Thoracic aorta (tissue), 2 donors: ENCODE results near the gene MFN2. TPM values are rescaled to one million over a fixed set of nuclear protein-coding genes. Genes with fewer than 3 reads are reported as not detected.

Experiments used
- ATAC-seq: fragments of 150-250 bp; one replicate; pipeline ENCODE4 v1.8.0; 2017; ENCODE audit warnings: low read depth; ENCODE audit not compliant: insufficient number of reproducible peaks, low FRiP score
- DNase-seq: peaks from one replicate; pipeline ENCODE4 v3.0.0-alpha.2; 2020; ENCODE audit warnings: low spot score
- H3K27ac ChIP-seq, 2 donors: fragments of 200-600 bp; sonication (generic); 1 replicate in 1 of 2; 2 replicates in 1 of 2; pipeline ENCODE4 v1.5.1; 2016; ENCODE audit warnings: mild to moderate bottlenecking in 2 of 2, moderate library complexity in 2 of 2
- H3K27me3 ChIP-seq: fragments of 200-600 bp; sonication (generic); replicated peaks from 2 replicates; pipeline ENCODE4 v1.6.0; 2016; ENCODE audit warnings: mild to moderate bottlenecking; ENCODE audit not compliant: insufficient read depth
- H3K36me3 ChIP-seq: fragments of 200-600 bp; sonication (generic); one replicate; pipeline ENCODE4 v1.5.1; 2016
- H3K4me1 ChIP-seq, 2 donors: fragments of 200-600 bp; sonication (generic); 1 replicate in 1 of 2; 2 replicates in 1 of 2; pipeline versions ENCODE4 v1.5.1 to v1.6.0; 2016; ENCODE audit warnings: low read depth in 2 of 2, mild to moderate bottlenecking in 1 of 2; ENCODE audit not compliant: control insufficient read depth in 1 of 2
- H3K4me3 ChIP-seq: fragments of 200-600 bp; sonication (generic); 2 replicates; pipeline ENCODE4 v1.5.1; 2016; ENCODE audit warnings: mild to moderate bottlenecking
- H3K9me3 ChIP-seq: fragments of 200-600 bp; sonication (generic); 2 replicates; pipeline ENCODE4 v1.5.1; 2016
- CTCF ChIP-seq: fragments of 200-600 bp; sonication (generic); IDR thresholded peaks from one replicate; pipeline ENCODE4 v1.5.1; 2019; ENCODE audit warnings: antibody characterized with exemption
- total RNA-seq, 2 donors: library from RNA; depleted of rRNA; stranded (reverse); fragments of >200 nt; gene quantifications; one replicate each; pipeline versions ENCODE4 v1.1.0 to v1.2.3, GENCODE V29; 2016

MFN2 gene
- total RNA-seq, 2 donors from 2014 or later, result 48.7 to 50.1 TPM

DNA sequence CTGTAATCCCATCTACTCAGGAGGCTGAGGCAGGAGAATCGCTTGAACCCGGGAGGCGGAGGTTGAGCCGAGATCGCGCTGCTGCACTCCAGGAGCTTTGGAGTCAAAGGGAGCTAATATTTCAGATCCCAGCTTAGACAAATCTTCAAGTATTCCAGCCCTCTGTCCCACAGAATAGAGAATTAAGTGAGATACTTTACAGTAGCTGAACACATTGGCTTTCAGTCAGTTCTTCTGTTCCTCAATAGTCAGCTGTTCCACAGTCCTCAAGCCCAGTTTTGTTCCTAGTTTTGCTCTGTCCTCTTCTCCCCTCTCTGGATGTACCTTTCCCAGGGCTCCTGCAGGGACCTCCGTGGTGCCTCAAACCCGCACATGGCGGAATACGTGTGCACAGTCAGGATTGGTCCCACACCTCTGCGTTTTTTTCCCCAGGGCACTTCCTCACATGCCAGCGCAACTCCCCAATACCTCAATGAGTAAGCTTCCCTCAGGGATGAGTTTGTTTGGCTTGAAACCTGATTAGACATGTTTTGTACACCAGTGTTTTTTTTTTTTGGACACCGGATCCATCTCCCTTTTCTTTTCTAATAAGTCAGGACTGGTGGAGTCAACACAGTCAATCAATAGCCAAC, 1.2 kb downstream of the MFN2 start:
- Histone ChIP-seq H3K27ac (peak overlapping the region in 1 of 2 donors; percentile 91), H3K36me3 (peaks cover 23% of the 10 kb centered on the region), H3K4me1 (peaks cover 11 to 25% of the 10 kb centered on the region in 2 donors), H3K27me3 (no peaks in the 10 kb centered on the region), H3K9me3 (no peaks in the 10 kb centered on the region), H3K4me3 (peak overlapping the region; percentile 98)
- no peak for TF ChIP-seq CTCF
- no peak for DNase-seq
- no peak for ATAC-seq

DNA sequence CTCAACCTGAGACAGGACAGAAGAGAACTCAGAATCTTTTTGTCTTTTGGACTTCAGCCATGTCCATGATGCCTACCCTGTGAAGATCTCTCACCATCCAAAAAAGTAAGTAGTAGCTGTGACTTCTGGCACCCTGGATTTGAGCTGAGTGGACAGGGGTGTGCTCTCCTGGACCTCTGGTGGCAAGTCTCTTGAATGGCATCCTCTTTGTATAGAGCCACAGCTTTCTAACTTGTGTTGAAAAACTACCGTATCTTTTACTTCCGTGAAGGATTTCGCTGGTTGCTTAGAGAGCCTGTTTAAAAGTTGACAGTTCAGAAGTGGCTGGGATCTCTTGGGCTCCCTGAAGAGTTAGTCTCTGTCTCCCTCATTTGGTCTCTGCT, 1.8 kb downstream of the MFN2 start:
- Histone ChIP-seq H3K27ac (no peak overlapping the region), H3K4me3 (no peak overlapping the region), H3K36me3 (peaks cover 23% of the 10 kb centered on the region), H3K4me1 (peaks cover 11 to 25% of the 10 kb centered on the region in 2 donors), H3K27me3 (no peaks in the 10 kb centered on the region), H3K9me3 (no peaks in the 10 kb centered on the region)
- TF ChIP-seq CTCF, result peak; percentile 22
- DNase-seq (no peak), ATAC-seq (no peak)

DNA sequence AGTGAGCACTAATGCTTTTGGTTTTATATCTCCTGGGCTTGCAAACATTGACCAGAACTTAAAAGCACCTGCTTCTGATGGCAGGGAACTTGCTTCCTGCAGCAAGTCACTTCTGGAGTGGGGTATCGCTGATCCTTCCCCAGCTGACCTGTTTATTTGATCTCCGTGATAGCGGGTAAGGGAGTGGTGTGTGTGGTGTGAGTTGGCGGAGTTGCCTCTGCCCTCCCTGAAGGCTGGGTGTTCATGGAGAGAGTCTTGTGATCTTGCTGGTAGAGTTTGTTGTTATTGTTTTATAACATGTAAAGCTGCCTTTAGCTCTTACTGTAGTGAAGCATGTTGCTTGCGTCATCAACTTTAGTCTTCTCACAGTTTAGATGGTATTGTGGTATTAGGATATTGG, 3.9 kb downstream of the MFN2 start:
- H3K9me3 ChIP-seq, result no peaks in the 10 kb centered on the region
- peaks cover 30% of the 10 kb centered on the region for H3K36me3 ChIP-seq
- peaks cover 11 to 21% of the 10 kb centered on the region in 2 donors for H3K4me1 ChIP-seq
- DNase-seq (no peak), ATAC-seq (no peak)
- no peak overlapping the region for H3K27ac ChIP-seq
- H3K27me3 ChIP-seq, result no peaks in the 10 kb centered on the region
- H3K4me3 ChIP-seq, result no peak overlapping the region
- TF ChIP-seq CTCF, result no peak

- peaks cover 35% of the 10 kb centered on the region for H3K36me3 ChIP-seq
- H3K27ac ChIP-seq, result no peak overlapping the region
- no peak overlapping the region for H3K4me3 ChIP-seq
- TF ChIP-seq CTCF, result no peak
- H3K4me1 ChIP-seq, result peaks cover 6 to 17% of the 10 kb centered on the region in 2 donors
- no peaks in the 10 kb centered on the region for H3K27me3 ChIP-seq
- no peaks in the 10 kb centered on the region for H3K9me3 ChIP-seq
- ATAC-seq (no peak), DNase-seq (no peak)
Measured at GRCh38 chr1:11984576-11984975, 4.3 kb downstream of the MFN2 start.

DNA sequence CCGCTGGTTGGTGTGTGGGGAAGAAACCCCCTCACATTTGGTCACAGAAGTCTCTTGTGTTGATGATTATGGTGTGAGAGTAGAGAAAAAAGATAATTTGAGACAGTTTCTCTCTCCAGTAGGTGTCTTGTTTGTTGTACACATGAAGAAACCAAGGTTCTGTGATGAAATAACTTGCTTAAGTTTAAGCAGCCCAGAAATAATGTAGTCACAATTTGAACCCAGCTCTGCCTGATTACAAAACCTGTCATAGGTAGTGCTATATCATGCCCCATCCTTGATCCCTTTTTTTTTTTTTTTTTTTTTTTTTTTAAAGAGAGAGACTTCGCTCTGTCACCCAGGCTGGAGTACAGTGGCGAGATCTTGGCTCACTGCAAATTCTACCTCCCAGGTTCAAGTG, 4.9 kb downstream of the MFN2 start:
- Histone ChIP-seq H3K36me3 (peaks cover 41% of the 10 kb centered on the region), H3K4me3 (no peak overlapping the region), H3K27me3 (no peaks in the 10 kb centered on the region), H3K9me3 (no peaks in the 10 kb centered on the region), H3K4me1 (peaks cover 6 to 15% of the 10 kb centered on the region in 2 donors), H3K27ac (no peak overlapping the region)
- TF ChIP-seq CTCF, result no peak
- no peak for ATAC-seq
- DNase-seq, result no peak
